ENCODE measurements around the gene BTBD10.

Gene BTBD10

GRCh38 chr11:13462901-13463778 is at the start of gene BTBD10:
Gene BTBD10, minus strand, starts transcription at chr11:13463222. Its CDS starts 18,098 bp downstream, at chr11:13445124.
- peak; percentile 75 for DNase-seq

GRCh38 chr11:13503393-13503792 is 40.4 kb upstream of the BTBD10 start:
- no peak for DNase-seq

- DNase-seq: no peak
These were observed 39.5 kb upstream of the BTBD10 start for GRCh38 chr11:13502492-13502891.

- no peak for DNase-seq
These were observed 32.9 kb upstream of the BTBD10 start, which contains the start of gene PTH for GRCh38 chr11:13495929-13496328. Gene PTH, minus strand, starts transcription at chr11:13495997. Its CDS starts 3,142 bp downstream, at chr11:13492855.

GRCh38 chr11:13494051-13494450 is 31.0 kb upstream of the BTBD10 start:
- DNase-seq: no peak

GRCh38 chr11:13487661-13488030 is 24.6 kb upstream of the BTBD10 start:
- no peak for DNase-seq

- DNase-seq: no peak
These were observed 24.1 kb upstream of the BTBD10 start for GRCh38 chr11:13486926-13487660.

- no peak for DNase-seq
These were observed 17.2 kb upstream of the BTBD10 start for GRCh38 chr11:13480198-13480597.

GRCh38 chr11:13479688-13480087 is 16.7 kb upstream of the BTBD10 start:
- no peak for DNase-seq

- no peak for DNase-seq
These were observed 12.1 kb upstream of the BTBD10 start for GRCh38 chr11:13475091-13475490.

- no peak for DNase-seq
These were observed 10.1 kb upstream of the BTBD10 start for GRCh38 chr11:13473013-13473722.

GRCh38 chr11:13468750-13469149 is 5.7 kb upstream of the BTBD10 start:
- DNase-seq: no peak

- no peak for DNase-seq
These were observed 2.9 kb upstream of the BTBD10 start for GRCh38 chr11:13465909-13466371.

- no peak for DNase-seq
These were observed 813 bp upstream of the BTBD10 start for GRCh38 chr11:13463779-13464290.

GRCh38 chr11:13462311-13462900 is 616 bp downstream of the BTBD10 start:
- no peak for DNase-seq

GRCh38 chr11:13461291-13461690 is 1.7 kb downstream of the BTBD10 start:
- no peak for DNase-seq

- no peak for DNase-seq
These were observed 12.1 kb downstream of the BTBD10 start for GRCh38 chr11:13450832-13451397.

- no peak for DNase-seq
These were observed 13.5 kb downstream of the BTBD10 start for GRCh38 chr11:13449522-13449921.

- DNase-seq: no peak
These were observed 14.1 kb downstream of the BTBD10 start for GRCh38 chr11:13448876-13449275.

- no peak for DNase-seq
These were observed 16.6 kb downstream of the BTBD10 start for GRCh38 chr11:13446444-13446843.

- no peak for DNase-seq
These were observed 17.4 kb downstream of the BTBD10 start for GRCh38 chr11:13445588-13445987.
